SU-DHL-6 (cell line): ENCODE results near the gene PRR14.

Experiments
- EZH2phosphoT487 ChIP-seq: fragments of 200-600 bp; sonication (generic), shearing (Covaris generic); conservative IDR thresholded peaks from 2 replicates; pipeline ENCODE4 v1.6.1; 2018; ENCODE audit warnings: mild to moderate bottlenecking, antibody characterized with exemption, low read length, moderate library complexity, mixed read lengths
- TF ChIP-seq, protein P1 (sequence below): fragments of 200-600 bp; sonication (generic); IDR thresholded peaks from one replicate; pipeline ENCODE4 v1.5.1; 2017; ENCODE audit warnings: antibody characterized with exemption, mild to moderate bottlenecking, low read length, moderate library complexity; ENCODE audit not compliant: insufficient read depth, poor library complexity, severe bottlenecking

GRCh38 chr16:30604316-30604947 lies 46.3 kb upstream of the PRR14 start:
- TF ChIP-seq, protein P1, sequence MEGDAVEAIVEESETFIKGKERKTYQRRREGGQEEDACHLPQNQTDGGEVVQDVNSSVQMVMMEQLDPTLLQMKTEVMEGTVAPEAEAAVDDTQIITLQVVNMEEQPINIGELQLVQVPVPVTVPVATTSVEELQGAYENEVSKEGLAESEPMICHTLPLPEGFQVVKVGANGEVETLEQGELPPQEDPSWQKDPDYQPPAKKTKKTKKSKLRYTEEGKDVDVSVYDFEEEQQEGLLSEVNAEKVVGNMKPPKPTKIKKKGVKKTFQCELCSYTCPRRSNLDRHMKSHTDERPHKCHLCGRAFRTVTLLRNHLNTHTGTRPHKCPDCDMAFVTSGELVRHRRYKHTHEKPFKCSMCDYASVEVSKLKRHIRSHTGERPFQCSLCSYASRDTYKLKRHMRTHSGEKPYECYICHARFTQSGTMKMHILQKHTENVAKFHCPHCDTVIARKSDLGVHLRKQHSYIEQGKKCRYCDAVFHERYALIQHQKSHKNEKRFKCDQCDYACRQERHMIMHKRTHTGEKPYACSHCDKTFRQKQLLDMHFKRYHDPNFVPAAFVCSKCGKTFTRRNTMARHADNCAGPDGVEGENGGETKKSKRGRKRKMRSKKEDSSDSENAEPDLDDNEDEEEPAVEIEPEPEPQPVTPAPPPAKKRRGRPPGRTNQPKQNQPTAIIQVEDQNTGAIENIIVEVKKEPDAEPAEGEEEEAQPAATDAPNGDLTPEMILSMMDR: no peak
- TF ChIP-seq EZH2phosphoT487: no peak
